VCaP (cell line): ENCODE results near the gene UBXN10.
A peak's percentile ranks its signal among the peaks of the same experiment; 100 is the strongest.

ENCODE experiments used
- H3K27ac ChIP-seq: fragments of 450-650 bp; 2 replicates; pipeline ENCODE4 v1.5.1; 2017
- TF ChIP-seq, protein P1 (sequence below): fragments of 450-650 bp; conservative IDR thresholded peaks from 2 replicates; pipeline ENCODE4 v1.5.1; 2017; ENCODE audit warnings: mild to moderate bottlenecking, moderate library complexity

Gene UBXN10

DNA sequence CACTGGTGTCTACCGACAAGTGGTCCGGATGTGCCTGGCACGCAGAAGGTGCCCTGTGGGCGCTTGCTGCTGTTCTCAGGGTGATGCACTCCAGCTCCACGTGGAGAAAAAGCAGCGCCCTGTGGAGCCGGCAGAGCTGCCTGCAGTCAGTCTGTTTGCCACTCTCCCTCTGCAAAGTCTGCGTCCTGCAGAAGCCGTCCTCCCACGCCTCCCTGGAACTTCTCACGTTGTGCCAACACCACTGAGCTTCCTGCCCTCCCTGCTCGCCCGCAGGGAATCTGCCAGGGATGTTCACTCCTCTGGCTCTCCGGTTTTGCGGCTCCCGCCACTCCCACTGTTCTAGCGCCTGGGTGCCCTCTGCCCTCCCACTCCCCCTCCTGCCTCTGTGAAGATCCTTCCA lies 19.8 kb upstream of the UBXN10 start:
- TF ChIP-seq, protein P1, sequence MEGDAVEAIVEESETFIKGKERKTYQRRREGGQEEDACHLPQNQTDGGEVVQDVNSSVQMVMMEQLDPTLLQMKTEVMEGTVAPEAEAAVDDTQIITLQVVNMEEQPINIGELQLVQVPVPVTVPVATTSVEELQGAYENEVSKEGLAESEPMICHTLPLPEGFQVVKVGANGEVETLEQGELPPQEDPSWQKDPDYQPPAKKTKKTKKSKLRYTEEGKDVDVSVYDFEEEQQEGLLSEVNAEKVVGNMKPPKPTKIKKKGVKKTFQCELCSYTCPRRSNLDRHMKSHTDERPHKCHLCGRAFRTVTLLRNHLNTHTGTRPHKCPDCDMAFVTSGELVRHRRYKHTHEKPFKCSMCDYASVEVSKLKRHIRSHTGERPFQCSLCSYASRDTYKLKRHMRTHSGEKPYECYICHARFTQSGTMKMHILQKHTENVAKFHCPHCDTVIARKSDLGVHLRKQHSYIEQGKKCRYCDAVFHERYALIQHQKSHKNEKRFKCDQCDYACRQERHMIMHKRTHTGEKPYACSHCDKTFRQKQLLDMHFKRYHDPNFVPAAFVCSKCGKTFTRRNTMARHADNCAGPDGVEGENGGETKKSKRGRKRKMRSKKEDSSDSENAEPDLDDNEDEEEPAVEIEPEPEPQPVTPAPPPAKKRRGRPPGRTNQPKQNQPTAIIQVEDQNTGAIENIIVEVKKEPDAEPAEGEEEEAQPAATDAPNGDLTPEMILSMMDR, result no peak
- peak overlapping the region; percentile 71 for H3K27ac ChIP-seq

DNA sequence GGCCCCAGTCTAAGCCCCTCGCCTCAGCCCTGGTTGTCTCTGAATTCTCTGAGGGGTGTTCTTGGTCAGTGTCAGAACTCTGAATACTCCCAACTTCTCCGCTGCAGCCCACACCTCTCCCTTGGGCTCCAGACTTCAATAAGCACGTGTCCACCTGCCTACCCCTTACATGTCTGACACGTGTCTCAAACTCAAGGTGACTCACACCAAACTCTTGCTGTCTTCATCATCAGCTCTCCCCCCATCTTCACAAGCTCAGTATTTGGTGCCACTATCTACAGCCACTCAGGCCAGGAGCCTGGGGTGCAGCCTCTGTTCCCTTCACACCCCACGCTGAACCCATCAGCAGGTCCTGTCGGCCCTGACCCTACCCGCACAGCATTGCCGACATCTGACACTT lies 18.8 kb upstream of the UBXN10 start:
- TF ChIP-seq, protein P1, result no peak

DNA sequence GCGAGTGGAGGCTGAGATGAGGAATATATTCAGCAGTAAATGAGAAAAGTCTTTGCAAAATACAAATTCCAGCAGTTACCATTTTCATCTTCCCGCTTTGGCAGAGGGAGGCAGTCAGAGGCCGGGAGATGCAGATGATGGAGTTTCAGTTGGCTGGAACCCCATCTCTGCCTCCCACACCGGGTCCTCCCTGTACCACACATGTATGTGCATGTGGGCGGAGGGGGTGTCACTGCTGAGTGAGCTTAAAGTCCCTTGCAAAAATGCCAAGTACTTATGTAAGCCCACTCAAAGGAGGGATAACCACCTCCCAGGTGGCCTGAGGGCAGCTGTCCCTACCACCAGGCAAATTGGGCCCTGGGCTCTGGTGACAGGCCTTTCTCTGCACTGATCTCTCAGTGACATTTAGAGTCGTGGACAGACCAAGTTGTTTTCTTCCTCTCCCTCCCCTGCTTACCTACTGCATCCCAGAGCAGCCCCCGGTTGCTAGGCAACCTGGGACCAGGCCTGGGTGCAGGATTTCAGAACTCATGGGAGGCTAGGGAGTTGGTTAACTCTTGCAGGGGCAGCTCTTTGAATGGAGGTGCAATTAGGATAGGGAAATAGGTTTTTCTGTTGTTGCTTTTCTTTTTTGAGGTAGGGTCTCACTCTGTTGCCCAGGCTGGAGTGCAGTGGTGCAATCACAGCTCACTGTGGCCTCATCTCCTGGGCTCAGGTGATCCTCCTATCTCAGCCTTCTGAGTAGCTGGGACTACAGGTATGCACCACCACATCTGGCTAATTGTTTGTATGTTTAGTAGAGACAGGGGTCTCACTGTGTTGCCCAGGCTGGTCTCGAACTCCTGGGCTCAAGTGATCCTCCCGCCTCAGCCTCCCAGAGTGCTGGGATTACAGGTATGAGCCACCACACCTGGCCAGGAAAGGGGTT lies 17.1 kb upstream of the UBXN10 start:
- no peak overlapping the region for H3K27ac ChIP-seq
- TF ChIP-seq, protein P1, result no peak

More for the DNA sequence above, 18.8 kb upstream of the UBXN10 start:
- H3K27ac ChIP-seq, result no peak overlapping the region

DNA sequence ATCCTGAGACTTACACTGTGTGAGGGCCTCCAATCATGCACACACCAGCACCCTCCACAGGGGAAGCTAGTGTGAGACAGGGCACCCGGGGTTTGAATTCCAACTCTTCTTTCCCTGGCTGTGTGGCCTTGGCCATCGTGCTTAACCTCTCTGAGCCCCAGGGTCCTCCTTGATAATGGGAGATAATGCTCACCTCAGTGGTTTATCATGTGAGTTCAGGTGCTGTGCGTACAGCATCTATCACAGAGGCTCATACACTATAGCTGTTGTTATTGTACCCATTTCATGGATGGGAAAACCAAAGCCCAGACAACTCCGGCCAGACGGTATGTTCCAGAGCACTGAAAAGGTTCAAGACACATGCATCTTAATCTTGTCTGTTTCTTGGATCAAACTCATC lies 16.0 kb upstream of the UBXN10 start:
- H3K27ac ChIP-seq, result no peak overlapping the region
- TF ChIP-seq, protein P1, result no peak

DNA sequence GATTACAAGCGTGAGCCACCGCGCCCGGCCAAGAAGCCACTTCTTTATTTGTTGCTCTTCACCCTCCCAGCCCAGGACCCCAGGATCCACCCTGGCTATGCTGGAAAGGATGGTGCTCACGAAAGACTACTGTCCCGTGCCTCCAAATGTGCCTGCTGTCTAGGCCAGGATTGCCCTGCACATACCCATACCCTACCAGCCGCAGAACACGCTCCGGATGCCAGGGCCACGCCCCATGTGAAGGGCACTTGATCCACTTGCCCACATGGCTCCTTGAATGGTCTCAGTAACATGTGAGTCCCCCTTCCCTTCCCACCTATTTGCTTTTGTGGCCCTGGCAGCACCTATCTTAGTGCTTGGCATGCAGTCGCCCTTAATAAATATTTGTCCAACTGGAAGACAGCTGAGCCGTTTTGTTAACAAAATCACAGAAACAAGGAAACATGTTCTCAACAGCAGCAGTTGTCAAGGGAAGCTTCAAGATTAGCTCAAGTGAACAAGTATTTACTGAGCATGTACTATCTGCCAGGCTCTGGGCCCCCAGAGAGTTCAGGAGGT lies 13.8 kb upstream of the UBXN10 start:
- peak overlapping the region; percentile 23; the same call in 1 of the 2 replicates for H3K27ac ChIP-seq
- TF ChIP-seq, protein P1, result no peak

DNA sequence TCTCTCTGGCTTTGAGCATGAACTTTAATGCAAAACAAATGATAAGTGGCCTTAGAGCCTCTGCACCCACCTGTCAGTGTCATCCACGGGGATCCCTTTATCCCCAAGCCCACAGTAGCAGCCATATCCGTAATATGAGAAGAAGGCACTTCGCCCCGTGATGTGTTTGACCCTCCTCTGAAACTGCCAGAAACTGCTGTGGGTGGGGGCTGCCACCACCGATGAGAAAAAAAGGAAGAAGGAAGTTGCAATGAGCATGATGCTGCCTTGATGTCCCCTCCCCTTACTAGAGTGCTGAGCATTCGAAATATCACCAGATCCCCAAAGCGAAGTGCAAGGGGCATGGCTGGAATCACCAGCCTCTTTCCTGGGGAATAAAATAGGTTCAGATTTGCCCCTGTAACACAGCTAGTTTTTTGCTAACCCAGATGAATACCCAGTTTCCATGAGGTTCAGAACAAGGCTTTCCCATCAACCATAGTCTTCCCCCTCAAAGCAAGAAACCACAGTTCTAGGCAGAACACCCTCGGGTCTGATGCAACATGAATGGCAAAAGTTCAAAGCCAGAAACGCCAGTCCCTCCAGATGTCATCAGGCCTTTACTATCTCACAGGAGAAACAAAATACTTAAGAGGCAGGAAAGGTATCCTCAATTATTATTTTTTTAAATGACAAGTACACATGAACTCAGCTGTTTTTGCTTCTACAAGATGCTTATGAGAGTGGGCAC lies 10.8 kb upstream of the UBXN10 start:
- TF ChIP-seq, protein P1, result no peak
- H3K27ac ChIP-seq, result no peak overlapping the region

DNA sequence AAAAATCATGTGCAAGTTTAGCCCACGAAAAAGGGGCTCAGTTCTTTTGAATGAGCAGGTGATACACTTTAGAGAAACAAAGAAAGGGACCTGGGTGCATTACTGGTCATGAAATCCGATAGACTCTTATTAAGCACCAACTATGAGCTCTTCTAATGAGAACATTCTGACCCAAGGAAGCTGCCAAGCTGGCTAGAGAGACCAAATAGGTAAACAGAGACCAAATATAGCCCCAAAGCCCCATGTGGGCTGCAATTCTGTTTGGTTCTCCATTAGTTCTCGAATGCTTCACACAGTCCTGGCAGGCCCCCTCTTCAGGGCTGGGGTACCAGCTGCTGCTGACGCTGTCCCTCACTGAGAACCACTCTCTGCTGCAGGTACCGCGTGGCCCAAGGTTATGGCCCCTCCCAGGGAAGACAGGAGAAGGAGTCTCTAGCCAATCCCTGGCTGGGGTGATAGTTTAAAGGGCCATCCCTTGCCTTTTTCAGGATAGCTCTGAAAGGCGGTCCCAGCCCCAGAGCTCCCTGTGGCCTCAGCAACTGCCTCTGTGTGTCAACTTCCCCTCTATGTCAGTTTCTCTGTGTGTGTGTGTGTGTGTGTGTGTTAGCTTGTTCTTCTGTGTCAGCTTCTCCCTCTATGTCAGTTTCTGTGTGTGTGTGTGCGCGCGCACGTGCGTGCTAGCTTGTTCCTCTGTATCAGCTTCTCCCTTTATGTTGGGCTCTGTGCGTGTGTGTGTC lies 7.1 kb upstream of the UBXN10 start:
- no peak overlapping the region for H3K27ac ChIP-seq
- TF ChIP-seq, protein P1, result no peak
